ENCODE data around the gene FCHSD2. TPM values are rescaled to one million over a fixed set of nuclear protein-coding genes. Genes with fewer than 3 reads are reported as not detected.

FCHSD2 gene
- total and polyA plus RNA-seq, 2 donors (not counting 1 experiment from before 2014, with no cell fraction given) = 19.5 to 40.6 TPM

DNA sequence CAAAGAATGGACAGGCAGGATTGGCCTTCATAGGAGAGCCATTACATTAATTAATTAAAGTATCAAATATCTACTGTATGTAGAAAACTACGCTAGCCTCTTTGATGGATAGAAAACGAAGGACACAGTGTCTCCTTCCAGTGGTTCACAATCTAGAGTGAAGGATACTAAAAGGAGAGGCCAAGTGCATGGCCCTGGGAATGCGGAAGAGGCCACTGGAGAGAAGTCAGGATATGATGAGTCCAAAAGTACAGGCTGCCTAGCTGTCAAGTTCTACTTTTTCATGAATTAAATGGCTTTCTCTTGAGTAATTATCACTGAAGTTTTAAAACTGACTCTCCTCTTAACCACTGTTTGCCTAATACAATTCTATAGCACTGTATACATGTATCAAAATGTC is 286.1 kb downstream of the FCHSD2 start:
- TF ChIP-seq CTCF (conservative IDR thresholded peaks at IDR 0.05 in 1 of 2, IDR thresholded peaks at IDR 0.05 in 1 of 2; ENCODE audit: low read depth in 1 of 2, low read length in 2 of 2) (no peak), EZH2 (IDR thresholded peaks at IDR 0.05; ENCODE audit: low read length, missing control alignments) (no peak)

GRCh38 chr11:72851726-72852125 is 290.4 kb downstream of the FCHSD2 start:
- TF ChIP-seq CTCF (conservative IDR thresholded peaks at IDR 0.05 in 1 of 2, IDR thresholded peaks at IDR 0.05 in 1 of 2; ENCODE audit: low read depth in 1 of 2, low read length in 2 of 2) = no peak
- no peak for TF ChIP-seq EZH2 (IDR thresholded peaks at IDR 0.05; ENCODE audit: low read length, missing control alignments)

More for the DNA sequence above, 286.1 kb downstream of the FCHSD2 start:
- Histone ChIP-seq H3K4me3 (replicated peaks in 1 of 4; ENCODE audit: control extremely low read depth in 1 of 4, insufficient read depth in 1 of 4, low read depth in 3 of 4, low read length in 4 of 4) (no peak overlapping the region), H3K27ac (ENCODE audit: insufficient read depth, low read length) (no peak overlapping the region), H4K20me1 (ENCODE audit: control insufficient read depth, extremely low read depth, insufficient read depth, low read length) (no peaks in the 10 kb centered on the region), H3K4me2 (ENCODE audit: extremely low read depth, insufficient read depth, low read length) (no peak overlapping the region), H3K9me3 (ENCODE audit: control insufficient read depth, insufficient read depth, low read depth, low read length) (no peaks in the 10 kb centered on the region), H3K27me3 (ENCODE audit: control insufficient read depth, insufficient read depth, low read length) (no peaks in the 10 kb centered on the region), H3K4me1 (ENCODE audit: control insufficient read depth, extremely low read depth, insufficient read depth, low read length) (peaks cover 5% of the 10 kb centered on the region), H3K36me3 (ENCODE audit: control insufficient read depth, insufficient read depth, low read length) (no peaks in the 10 kb centered on the region), H2AFZ (ENCODE audit: low read length) (no peak overlapping the region), H3K79me2 (ENCODE audit: control insufficient read depth, insufficient read depth, low read length) (no peaks in the 10 kb centered on the region), H3K9ac (ENCODE audit: insufficient read depth, low read length) (no peak overlapping the region)
- DNase-seq (ENCODE audit: low read depth in 2 of 2) = no peak

GRCh38 chr11:72850832-72851231 is 291.3 kb downstream of the FCHSD2 start:
- Histone ChIP-seq H3K27me3 (ENCODE audit: control insufficient read depth, insufficient read depth, low read length) (no peaks in the 10 kb centered on the region), H3K36me3 (ENCODE audit: control insufficient read depth, insufficient read depth, low read length) (no peaks in the 10 kb centered on the region), H3K4me2 (ENCODE audit: extremely low read depth, insufficient read depth, low read length) (no peak overlapping the region), H3K4me3 (replicated peaks in 1 of 4; ENCODE audit: control extremely low read depth in 1 of 4, insufficient read depth in 1 of 4, low read depth in 3 of 4, low read length in 4 of 4) (no peak overlapping the region), H3K9ac (ENCODE audit: insufficient read depth, low read length) (no peak overlapping the region), H3K9me3 (ENCODE audit: control insufficient read depth, insufficient read depth, low read depth, low read length) (no peaks in the 10 kb centered on the region), H3K4me1 (ENCODE audit: control insufficient read depth, extremely low read depth, insufficient read depth, low read length) (no peaks in the 10 kb centered on the region), H3K79me2 (ENCODE audit: control insufficient read depth, insufficient read depth, low read length) (no peaks in the 10 kb centered on the region), H2AFZ (ENCODE audit: low read length) (no peak overlapping the region), H3K27ac (ENCODE audit: insufficient read depth, low read length) (no peak overlapping the region), H4K20me1 (ENCODE audit: control insufficient read depth, extremely low read depth, insufficient read depth, low read length) (no peaks in the 10 kb centered on the region)
- no peak for DNase-seq (ENCODE audit: low read depth in 2 of 2)
- no peak for TF ChIP-seq CTCF (conservative IDR thresholded peaks at IDR 0.05 in 1 of 2, IDR thresholded peaks at IDR 0.05 in 1 of 2; ENCODE audit: low read depth in 1 of 2, low read length in 2 of 2)
- no peak for TF ChIP-seq EZH2 (IDR thresholded peaks at IDR 0.05; ENCODE audit: low read length, missing control alignments)

More at GRCh38 chr11:72851726-72852125, 290.4 kb downstream of the FCHSD2 start:
- H3K9me3 ChIP-seq (ENCODE audit: control insufficient read depth, insufficient read depth, low read depth, low read length) = no peaks in the 10 kb centered on the region
- H2AFZ ChIP-seq (ENCODE audit: low read length) = no peak overlapping the region
- no peaks in the 10 kb centered on the region for H3K36me3 ChIP-seq (ENCODE audit: control insufficient read depth, insufficient read depth, low read length)
- peak in 1 of 2 donors; percentile 37 for DNase-seq (ENCODE audit: low read depth in 2 of 2)
- H3K9ac ChIP-seq (ENCODE audit: insufficient read depth, low read length) = no peak overlapping the region
- H3K79me2 ChIP-seq (ENCODE audit: control insufficient read depth, insufficient read depth, low read length) = no peaks in the 10 kb centered on the region
- peaks cover under 1% of the 10 kb centered on the region for H3K4me1 ChIP-seq (ENCODE audit: control insufficient read depth, extremely low read depth, insufficient read depth, low read length)
- no peaks in the 10 kb centered on the region for H3K27me3 ChIP-seq (ENCODE audit: control insufficient read depth, insufficient read depth, low read length)
- no peak overlapping the region for H3K27ac ChIP-seq (ENCODE audit: insufficient read depth, low read length)
- no peak overlapping the region for H3K4me2 ChIP-seq (ENCODE audit: extremely low read depth, insufficient read depth, low read length)
- H3K4me3 ChIP-seq (replicated peaks in 1 of 4; ENCODE audit: control extremely low read depth in 1 of 4, insufficient read depth in 1 of 4, low read depth in 3 of 4, low read length in 4 of 4) = no peak overlapping the region
- no peaks in the 10 kb centered on the region for H4K20me1 ChIP-seq (ENCODE audit: control insufficient read depth, extremely low read depth, insufficient read depth, low read length)
